ENCODE results near the gene CEMIP.

DNA sequence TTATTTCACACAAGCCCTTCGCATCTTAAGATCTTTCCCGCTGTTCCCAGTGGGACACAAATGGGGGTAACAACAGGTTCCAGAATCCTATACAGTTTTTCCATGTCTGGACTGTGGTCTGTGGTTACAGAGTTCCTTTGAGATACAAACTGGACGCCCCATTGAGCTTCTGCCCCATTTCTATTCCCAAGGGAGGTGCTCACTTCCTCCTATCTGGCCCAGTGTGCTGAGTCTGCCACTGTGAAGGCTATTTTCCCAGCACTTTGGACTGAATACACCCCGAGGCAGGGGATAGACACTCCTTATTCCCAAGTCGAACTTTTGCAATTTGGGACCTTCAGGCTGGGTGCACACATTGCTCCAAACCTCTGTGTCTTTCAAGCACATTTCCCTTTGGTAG is 166.4 kb downstream of the CEMIP start:
- TF ChIP-seq, protein P1, sequence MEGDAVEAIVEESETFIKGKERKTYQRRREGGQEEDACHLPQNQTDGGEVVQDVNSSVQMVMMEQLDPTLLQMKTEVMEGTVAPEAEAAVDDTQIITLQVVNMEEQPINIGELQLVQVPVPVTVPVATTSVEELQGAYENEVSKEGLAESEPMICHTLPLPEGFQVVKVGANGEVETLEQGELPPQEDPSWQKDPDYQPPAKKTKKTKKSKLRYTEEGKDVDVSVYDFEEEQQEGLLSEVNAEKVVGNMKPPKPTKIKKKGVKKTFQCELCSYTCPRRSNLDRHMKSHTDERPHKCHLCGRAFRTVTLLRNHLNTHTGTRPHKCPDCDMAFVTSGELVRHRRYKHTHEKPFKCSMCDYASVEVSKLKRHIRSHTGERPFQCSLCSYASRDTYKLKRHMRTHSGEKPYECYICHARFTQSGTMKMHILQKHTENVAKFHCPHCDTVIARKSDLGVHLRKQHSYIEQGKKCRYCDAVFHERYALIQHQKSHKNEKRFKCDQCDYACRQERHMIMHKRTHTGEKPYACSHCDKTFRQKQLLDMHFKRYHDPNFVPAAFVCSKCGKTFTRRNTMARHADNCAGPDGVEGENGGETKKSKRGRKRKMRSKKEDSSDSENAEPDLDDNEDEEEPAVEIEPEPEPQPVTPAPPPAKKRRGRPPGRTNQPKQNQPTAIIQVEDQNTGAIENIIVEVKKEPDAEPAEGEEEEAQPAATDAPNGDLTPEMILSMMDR (IDR thresholded peaks at IDR 0.05; ENCODE audit: poor library complexity), result no peak
- no peak for TF ChIP-seq EZH2 (IDR thresholded peaks at IDR 0.05; ENCODE audit: borderline replicate concordance)
